Measurements from ENCODE around the gene AURKA.

Gene AURKA

DNA sequence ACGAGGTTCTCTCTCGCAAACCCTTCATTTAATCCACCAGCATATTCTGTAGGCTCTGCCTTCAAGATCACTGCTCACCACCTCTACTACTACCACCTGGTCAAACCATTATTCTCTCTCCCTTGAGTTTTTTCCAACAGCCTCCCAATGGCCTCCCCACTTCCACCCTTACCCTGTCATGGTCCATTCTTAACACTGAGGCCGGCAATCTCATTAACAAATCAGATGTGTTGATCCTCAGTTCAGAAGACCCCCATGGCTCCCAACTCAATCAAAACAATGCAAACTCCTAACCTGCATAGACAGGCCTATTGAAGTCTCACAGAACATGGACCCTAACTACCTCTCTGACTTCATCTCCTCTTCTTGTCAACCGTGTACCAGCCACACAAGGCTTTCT, 2.2 kb downstream of the AURKA start:
- DNase-seq = no peak

DNA sequence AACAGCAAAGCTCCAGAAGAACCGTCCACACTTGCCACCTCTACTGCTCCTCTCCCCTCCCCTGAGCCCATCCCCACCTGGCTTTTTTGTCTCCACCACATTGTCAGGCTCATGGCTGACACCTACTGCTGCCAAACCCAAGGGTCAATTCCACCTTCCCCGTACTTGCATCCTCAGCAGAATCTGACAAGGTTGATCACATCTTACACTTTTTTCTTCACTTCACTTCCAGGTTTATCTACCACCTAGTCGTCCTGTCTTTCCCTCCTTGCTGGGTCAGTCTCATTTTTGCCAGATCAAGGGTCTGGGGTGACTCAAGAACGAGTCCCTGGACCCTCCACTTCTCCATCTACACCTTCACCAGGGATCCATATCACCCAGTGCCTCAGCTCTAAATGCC, 3.1 kb downstream of the AURKA start:
- no peak for DNase-seq

DNA sequence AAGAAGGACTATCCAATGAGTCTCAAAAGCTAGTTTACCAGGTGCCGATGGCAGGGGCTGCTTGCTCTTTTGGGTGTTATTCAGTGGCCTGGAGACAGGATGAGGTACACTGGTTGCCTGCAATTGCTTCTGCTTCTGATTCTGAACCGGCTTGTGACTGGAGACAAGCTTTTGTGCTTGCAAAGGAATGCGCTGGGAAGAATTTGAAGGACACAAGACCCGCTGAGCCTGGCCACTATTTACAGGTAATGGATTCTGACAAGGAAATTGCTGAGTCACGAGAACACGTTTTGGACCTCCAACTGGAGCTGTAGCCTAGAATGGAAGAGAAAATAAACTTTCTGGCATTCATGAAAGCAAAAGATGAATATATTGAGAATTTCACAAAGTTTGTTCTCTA, 5.8 kb downstream of the AURKA start:
- no peak for DNase-seq

DNA sequence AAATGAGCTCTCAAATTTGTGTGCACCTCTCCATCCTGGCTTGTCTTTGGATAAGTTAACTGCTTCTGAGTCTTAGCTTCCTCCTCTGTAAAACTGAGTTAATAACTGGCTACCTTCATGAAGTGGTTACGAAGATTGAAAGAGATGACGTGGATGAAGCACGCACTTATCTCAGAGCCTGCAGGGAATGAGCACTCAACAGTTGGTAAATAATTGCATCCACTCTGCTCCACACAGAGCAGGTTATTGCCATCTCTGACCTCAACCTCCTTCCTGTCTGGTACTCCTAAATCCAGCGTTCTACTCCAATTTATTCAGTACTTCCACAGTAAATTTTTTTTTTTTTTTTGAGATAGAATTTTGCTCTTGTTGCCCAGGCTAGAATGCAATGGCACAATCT, 6.9 kb downstream of the AURKA start:
- DNase-seq = no peak

DNA sequence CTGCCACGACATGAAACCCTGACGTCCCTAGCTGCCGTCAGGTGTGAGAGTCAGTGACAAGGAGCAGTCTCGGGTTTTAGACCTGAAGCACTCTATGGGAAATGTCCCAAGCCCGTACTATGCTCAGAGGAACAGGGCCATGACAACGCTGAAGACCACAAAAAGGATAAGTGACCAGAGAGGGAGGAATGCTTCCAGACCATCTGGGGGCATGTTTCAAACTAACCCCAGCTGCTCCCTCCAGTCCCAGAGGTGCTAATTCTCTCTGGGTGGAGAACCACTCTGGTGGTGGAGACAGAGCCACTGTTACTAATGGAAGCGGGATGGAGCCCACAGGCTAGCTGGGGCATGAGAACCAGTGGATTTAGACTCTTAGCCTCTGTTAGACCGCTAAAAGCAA, 8.7 kb downstream of the AURKA start:
- no peak for DNase-seq

DNA sequence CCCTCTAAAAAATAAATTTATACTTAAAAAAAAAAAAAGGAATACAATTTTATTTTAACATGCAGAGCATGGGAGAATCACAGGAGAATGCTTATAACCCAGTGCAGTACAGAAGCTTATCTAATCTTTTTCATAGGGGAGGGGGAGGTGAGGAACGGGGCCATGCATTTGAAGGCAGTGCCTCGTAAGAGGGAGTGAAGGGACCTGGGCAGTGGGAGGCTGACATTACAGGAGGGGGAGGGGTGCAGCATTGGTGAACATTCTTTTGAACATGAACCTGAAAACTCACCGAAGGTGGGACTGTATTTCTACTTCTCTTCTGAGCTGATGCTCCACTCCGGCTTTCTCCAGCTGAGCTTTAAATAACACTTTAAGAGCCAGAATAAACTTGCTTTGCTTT, 9.3 kb downstream of the AURKA start:
- DNase-seq = no peak

DNA sequence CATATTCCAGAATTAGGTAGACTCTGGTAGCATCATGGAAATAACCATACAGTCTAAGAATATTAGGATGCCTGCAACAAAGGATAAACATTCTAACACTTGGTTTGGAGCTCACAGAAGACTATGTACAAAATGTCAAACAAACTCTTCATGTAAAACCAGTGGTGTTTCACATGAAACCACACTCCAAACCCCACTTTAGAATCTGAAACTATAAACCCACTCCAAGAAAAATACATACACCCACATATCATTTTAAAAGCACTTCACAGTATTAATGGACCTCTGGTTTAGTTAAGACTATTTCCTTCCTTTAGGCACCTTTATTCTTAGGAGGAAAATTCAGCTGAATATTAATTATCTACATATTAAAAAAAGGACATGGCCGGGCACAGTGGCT, 10.5 kb downstream of the AURKA start:
- DNase-seq = no peak

DNA sequence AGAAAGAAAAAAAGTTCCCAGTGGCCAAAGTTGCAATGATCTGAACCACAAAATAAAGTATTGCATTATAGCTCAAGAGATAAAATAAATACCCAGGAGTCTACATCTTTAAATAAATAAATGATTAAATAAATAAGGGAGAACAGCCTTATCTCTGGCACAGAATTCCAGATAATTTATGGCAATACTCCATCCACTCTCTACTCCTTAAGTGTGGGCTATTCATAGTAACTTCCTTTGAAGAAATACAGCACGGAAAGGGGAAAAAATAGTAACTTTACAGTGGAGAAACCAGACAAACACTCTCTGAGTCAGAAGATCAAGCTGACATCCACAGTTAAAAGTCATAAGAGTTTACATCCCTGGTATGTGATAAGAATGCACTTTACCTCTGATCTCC, 11.6 kb downstream of the AURKA start:
- no peak for DNase-seq

DNA sequence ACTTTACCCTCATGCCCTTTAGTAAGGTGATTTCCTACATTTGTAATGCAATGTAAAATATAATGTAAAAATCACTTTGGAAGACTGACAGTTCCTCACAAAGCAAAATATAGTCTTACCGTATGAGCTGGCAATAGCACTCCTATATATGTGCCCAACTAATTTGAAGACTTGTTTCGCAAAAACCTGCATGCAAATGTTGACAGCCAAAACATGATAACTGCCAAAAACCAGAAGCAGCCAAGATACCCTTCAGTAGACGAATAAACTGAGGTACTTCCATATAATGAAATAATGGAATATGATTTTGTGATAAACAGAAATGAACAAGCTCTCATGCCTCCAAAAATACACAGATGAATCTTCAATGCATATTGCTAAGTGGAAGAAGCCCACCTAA, 13.6 kb downstream of the AURKA start:
- DNase-seq = no peak

DNA sequence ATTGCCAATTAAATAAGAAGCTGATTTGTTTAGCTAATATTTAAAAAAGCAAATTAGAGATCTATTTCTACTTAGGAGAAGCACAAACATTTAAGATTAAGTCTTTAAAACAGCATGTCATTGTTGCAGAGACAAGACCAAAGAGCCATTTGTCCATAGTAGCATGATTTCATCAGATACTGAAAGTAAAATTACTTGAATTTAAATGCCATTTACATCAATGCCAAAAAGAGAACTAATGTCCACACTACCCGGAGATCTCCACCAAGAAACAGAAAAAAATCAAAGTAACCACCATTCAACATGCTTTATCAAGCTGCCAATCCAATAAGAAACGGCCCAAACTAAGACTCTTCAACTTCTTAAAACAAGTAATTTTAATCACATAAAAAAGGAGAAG, 15.7 kb downstream of the AURKA start:
- DNase-seq = no peak

DNA sequence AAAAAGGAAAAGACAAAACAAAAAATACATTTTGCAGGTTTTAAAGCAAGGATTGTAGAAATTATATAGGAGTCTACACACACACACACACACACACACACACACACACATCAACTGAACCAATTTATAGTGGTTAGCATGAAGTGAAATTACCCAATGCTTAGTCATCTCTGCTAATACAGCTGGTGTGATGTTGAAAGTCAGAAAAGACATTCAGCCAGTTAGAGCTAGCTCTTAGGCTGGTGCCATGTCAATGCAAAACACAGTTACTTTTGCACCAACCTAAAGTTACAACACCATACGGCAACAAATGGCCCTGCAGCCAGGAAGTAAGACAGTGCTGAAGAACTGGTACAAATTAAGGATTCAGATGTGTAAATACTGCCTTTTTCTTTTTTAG, 18.1 kb downstream of the AURKA start:
- peak; percentile 31 for DNase-seq

DNA sequence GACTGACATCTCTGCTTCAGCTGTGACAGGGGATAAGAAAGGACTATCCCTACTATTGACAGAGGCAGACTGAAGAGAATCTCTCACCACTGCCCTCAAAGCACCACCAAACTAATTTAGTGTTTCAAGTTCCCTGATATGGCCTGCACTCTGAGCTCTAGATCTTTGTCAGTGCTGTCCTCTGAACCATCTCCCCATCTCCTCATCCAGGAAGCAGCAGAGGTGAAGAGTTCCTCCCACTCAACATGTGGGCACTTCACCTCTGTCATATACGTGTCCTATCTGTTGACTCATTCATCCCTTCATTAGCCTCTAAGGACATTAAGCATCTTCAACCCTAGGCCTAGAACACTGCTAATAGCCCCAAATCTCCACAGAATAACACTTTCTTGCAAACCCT, 19.2 kb downstream of the AURKA start:
- DNase-seq = no peak

DNA sequence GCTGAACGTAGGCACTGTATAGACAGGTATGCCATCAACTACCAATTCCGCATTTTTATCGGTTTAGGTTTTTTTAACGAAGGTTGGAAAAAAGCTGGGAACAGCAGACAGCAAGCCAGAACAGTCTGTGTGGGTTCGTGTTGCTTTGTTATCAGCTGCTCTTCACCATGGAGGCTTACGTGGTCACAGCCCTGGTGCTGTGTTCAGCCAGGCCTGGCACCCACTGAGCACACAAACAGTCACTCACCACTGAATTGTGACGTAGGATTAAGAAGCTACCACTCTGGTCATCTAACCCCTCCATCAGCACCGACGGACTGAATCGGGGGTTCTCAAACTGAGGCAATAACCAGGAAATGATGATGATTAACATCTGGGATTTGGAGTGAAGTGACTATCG, 20.0 kb downstream of the AURKA start:
- DNase-seq = no peak

DNA sequence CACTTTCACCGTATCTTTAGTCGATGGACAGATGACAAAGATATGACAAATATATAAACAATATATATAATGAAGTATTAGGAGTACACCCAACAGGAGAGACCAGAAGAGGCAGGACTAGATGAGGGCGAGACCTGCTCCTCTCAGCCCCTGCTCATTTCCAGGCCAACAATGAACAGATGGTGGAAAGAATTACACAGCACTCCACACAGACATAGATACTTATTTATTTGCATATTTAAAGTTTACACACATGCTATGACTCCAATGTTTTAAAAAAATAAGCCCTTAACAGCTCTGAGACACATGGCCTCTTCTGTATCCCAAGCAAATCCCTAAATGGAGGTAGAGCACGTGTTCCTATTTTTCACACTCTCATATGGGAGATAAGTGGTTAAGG, 22.8 kb downstream of the AURKA start:
- DNase-seq = no peak

DNA sequence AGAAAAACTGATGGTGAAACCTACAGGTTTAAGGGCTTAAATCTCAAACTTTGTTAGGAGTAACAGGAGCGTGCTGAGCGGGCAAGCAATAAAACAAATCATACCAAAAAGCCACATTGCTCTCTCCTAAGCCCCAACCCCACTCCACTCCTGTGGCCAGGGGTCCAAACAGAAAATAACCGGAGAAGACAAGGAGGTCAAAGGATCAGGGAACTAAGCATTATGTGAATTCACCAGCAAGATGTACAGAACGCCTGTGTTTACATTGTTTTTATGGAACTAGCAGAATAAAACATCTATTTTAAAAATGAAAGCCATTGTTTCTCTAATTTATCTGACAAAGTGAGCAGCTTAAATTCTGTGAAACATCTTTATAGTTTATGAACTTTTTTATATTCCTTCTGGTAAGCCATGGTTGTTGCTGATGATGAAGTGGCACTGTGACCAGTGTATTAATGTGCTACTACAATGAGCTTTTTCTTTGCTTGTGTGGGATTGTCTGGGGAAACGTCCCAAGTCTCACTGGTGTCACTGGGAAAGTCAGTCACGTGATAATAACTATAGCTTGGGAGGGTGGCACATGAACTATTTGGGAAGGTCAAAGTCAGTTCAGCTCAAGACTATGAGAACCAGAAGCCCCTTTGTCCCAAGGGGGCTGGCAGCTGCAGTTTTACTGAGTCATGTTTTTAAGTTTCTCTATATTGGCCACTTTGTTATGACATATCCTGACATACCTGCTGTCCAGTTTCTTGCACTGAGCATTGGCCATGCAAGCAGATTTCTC, 23.5 kb downstream of the AURKA start:
- no peak for DNase-seq

DNA sequence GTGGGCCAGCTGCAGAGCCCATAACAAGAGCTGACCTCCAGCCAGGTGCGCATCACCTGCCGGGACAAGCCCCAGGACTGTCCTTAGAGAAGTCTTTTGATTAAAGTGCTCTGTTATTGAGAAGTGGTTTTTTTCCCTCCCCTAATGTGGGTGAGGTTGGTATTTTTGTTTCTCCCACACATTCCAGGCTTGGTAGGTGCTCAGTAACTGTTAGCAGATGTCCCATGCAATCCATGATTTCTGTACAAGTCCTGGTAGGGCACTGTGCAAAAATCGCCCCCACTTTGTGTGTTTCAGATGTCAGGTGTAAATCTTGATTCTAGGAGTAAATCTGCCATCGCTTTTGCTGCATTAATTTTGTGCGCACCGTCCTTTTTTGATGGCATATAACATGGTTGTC, 28.5 kb downstream of the AURKA start:
- no peak for DNase-seq

DNA sequence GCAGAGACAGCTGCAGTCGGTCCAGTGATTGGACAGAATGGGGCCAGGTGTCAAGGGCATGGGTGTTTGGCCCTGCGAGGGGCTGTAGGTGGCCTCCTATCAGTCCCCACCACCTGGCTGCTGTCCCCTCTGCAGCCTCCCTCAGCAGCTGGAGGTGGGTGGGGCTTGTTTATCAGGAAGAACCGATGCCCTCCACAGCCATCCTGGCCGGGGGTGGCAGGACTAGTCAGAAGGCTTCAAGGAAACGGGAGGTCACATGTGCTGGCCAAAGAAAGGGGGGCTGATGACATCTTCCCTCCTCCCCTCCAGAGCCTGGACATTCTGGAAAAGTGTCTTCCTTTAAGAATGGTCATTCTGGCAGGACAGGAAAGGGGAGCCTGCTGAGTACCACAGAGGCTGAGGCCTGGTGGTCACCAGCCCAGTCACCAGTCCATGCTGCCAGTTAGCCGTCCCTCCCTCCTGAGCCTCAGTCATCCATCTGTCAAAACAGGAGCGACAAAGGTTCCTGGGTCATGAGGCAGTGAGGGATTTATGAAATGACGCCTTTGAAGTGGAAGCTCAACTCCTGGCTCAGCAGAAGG, 29.1 kb downstream of the AURKA start:
- DNase-seq = no peak

DNA sequence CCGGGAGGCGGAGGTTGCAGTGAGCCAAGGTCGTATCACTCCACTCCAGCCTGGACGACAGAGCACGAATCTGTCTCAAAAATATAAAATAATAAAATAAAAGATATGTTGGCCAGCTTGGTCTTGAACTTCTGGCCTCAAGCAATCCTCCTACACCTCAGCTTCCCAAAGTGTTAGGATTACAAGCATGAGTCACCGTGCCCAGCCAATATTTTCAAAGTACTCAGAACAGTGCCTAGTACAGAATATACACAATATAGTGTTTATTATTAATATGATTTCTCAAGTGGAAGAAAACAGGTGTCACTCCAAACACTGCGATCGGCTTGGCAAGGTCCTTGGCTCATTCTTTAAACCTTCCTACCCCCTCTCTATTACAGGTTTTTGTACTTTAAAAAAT, 30.1 kb downstream of the AURKA start:
- DNase-seq = no peak

DNA sequence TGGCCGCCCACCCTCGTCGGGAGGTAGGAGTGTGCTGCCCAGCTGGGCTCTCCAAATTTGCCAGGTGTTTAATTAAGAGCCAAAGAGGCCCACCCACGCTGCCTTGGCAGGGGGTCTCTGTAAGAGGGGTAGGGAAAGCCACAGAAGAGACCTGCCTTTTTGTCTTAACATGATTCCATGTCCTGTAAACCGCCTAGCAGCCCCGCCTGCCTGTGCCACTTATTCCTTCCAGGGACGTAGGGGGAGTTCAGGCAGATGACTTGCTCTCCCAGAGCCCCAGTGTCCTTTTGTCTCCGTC, 31.2 kb downstream of the AURKA start:
- no peak for DNase-seq

DNA sequence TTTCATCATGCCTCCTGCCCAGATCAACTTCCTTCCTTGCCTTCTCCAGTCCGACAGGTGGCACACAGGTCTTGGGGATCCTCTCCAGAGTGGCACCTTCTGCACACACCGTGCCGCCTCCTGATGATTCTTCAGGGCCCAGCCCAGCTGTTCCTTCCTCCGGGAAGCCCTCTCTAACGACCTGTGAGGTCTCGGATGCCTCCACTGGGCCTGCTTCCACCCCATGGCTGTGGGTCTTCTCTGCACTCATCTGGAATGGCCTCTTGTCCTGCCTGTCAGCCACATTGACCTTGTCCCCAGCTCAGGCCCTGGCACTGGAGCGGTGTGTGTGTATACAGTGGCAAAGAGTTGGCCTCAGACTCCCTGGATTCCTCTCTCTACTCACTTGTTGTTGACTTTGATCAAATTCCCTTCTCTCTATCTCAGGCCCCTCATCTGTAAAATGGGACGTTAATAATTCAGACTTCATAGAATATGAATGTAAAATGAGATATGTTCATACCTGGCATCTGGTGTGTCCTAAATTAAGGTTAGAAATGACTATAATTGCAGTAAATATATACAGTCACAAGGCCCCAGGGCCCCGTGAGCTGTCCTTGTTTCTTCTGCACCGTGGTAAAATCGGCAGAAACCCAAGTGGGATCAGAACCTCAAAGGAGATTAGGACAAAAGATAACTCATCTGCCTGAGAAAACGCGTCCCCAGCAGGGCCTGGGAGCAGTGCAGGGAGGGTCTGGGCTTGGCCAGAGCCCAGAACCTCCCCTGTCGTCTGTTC, 31.7 kb downstream of the AURKA start:
- no peak for DNase-seq

DNA sequence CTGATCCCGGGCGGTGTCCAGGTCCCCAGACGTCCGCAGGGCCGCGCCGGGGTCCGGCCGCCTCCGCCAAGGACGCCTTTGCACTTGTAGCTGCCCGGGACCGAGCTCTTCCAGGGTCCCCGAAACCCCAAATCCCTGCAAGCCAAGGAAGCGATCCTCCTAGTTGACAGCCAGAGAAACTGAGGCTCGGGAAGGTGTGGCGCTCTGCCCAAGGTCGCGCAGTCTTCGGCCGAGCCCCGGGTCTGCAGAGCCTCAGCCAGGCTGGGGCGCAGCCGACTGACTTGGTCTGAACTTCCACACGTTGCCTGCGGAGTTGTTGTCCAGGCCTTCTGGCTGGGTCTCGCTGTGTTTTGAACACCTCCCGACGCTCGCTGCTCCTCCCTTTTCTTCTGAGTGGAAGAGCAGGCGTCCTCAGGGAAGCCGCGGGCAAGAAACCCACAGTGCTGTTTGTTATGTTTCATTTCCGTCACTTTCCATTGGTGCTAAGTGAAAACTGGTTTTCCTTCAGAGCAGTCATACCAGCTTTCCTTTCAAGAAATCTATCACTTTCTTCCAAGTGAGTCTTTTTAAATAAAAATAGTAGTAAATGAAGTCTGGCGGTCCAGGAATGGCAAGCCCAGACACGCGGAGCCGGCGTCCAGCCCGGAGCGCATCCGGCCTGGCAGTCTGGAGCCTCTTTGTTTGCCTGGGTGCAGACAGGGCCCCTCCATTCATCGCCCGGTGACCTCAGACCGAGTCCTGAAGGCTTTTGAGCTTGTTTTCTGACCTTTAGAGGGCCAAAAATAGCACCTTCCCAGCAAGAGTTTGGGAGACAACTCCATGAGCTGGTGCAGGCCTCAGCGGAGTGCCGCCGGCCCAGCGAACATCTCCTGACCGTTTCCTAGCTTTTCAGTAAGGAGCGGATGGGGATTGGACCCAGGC, 32.5 kb downstream of the AURKA start:
- DNase-seq = no peak

DNA sequence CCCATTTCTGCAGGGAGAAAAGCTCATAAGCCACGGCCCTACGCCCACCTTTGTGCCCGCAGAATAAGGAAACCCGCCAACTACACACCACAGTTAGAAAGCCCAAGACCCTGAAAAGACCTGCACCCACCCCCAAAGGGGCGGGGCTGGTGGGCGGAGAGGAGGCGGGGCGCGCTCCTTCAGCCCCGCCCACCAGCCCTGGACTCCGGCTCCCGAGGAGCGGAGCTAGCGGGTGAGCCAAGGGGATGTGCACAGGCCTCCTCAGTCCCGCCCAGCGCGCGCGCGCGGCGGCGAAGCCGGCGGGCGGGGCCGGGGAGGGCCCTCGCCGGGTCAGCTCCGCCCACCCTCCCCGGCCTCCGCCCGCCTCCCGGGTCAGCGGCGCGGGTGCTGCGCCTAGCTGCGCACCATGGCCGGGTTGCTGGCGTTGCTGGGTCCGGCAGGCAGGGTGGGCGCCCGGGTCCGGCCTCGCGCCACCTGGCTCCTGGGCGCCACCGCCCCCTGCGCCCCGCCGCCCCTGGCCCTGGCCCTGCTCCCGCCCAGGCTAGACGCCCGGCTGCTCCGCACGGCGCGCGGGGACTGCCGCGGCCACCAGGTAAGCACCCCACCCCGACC, 33.3 kb downstream of the AURKA start, which contains the start of gene FAM210B:
FAM210B (plus strand) TSS at position 375 of the 612 bp plus-strand sequence; CDS start at position 407, 32 bp downstream.
- peak; percentile 88 for DNase-seq

DNA sequence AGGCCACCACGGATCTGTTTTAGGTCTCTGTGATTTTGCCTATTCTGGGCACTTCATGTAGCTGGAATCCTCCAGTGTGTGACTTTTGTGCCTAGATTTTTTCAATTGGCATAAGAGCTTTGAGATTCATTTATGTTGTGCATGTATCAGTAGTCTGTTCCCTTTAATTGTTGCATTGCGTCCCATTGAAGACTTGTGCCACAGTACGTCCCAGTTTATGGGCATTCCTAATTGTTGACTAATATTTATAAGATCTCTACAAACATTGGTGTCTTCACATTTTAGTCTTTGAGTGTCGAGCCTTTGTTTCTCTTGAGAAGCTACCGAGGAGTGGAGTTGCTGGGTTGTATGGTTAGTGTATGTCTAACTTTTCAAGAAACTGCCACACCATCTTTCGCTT, 33.9 kb downstream of the AURKA start:
- DNase-seq = no peak

All from CD4-positive, alpha-beta T cell treated with Interferon gamma for 1 hour (primary cell).